Measurements from ENCODE around the gene FASLG.

Gene FASLG

DNA sequence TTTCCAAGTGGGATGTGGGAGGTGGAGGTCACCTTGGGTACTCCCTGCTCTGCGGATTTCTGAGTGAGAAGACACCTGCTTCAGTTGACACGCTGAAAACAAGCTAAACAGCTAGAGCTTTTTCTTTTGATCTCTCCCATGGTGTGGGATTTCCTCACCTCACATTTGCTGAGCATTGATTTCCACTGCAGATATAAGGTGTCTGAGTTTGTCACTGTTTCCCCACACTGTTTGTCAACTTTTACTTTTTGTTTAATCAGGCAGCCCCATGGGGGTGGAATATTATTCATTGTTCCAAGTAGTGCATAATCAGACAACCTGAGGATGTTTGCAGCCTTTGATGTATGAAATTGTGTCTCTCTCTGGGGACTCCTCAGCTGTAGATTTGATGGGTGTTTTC, 49.5 kb downstream of the FASLG start:
- no peak for DNase-seq (ENCODE audit: low read depth)
- H3K4me3 ChIP-seq (ENCODE audit: low read depth, low read length), result no peak overlapping the region
- TF ChIP-seq, protein P1, sequence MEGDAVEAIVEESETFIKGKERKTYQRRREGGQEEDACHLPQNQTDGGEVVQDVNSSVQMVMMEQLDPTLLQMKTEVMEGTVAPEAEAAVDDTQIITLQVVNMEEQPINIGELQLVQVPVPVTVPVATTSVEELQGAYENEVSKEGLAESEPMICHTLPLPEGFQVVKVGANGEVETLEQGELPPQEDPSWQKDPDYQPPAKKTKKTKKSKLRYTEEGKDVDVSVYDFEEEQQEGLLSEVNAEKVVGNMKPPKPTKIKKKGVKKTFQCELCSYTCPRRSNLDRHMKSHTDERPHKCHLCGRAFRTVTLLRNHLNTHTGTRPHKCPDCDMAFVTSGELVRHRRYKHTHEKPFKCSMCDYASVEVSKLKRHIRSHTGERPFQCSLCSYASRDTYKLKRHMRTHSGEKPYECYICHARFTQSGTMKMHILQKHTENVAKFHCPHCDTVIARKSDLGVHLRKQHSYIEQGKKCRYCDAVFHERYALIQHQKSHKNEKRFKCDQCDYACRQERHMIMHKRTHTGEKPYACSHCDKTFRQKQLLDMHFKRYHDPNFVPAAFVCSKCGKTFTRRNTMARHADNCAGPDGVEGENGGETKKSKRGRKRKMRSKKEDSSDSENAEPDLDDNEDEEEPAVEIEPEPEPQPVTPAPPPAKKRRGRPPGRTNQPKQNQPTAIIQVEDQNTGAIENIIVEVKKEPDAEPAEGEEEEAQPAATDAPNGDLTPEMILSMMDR (conservative IDR thresholded peaks at IDR 0.05; ENCODE audit: low read depth, low read length), result no peak

DNA sequence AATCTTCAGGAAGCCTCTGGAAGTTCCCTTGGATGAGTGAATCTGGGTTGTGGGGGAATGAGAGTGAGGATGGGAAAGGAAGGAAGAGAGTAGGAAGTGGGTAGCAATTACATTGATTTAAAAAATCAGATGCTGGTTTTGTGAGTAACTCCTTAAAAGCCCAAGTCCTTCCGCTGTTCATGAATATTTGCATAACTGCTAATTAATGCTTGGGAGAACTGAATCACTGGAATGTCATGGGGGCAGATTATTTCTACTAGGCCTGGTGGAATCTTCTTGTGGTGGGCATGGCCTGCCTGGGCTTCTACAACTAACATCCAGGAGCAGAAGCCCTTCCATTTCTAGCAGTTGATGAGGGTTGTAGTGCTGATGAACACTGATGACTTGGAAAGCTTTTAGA, 52.7 kb downstream of the FASLG start:
- TF ChIP-seq, protein P1 (conservative IDR thresholded peaks at IDR 0.05; ENCODE audit: low read depth, low read length), result no peak
- H3K4me3 ChIP-seq (ENCODE audit: low read depth, low read length), result no peak overlapping the region
- DNase-seq (ENCODE audit: low read depth), result no peak

DNA sequence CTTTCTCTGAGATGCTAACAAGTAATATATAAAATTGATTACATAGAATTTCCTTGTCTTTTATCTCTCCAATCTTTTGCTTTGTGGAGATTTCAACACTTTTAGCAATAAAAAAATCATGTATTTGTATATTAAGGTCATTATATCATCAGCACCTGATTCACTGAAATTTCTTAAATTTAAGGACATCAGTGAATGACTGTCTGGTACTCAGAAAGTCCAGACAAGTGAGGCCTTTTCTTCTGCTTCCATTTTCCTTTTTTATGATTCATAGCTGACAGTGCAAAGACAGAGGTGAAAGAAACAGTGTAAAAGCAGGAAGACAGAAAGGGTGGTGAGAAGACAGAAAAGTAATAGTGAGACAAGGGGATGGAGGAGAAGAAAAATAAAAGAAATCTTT, 54.6 kb downstream of the FASLG start:
- no peak overlapping the region for H3K4me3 ChIP-seq (ENCODE audit: low read depth, low read length)
- TF ChIP-seq, protein P1 (conservative IDR thresholded peaks at IDR 0.05; ENCODE audit: low read depth, low read length), result no peak
- no peak for DNase-seq (ENCODE audit: low read depth)

Data from choroid plexus epithelial cell (primary cell).